Activated CD8-positive, alpha-beta T cell treated with anti-CD3 and anti-CD28 coated beads, Interleukin-2, amount 10 ng/mL, durations not matched to agents 7 days and 5 days (primary cell): Measurements from ENCODE around the gene MKI67. TPM values are rescaled to one million over a fixed set of nuclear protein-coding genes. Genes with fewer than 3 reads are reported as not detected.

ENCODE experiments used
- ATAC-seq: fragments of 150-1000 bp; cut with Tn5 transposase; one replicate; pipeline ENCODE4 v1.10.0; 2021; ENCODE audit warnings: moderate library complexity
- CTCF ChIA-PET: fragments of 350-600 bp; sonication (Branson Sonifier 250); formaldehyde crosslinking; loops from one replicate; lab custom pipeline; 2021; ENCODE audit warnings: antibody characterized with exemption; lab: Charles Lee
- POLR2A ChIA-PET: fragments of 350-600 bp; sonication (Branson Sonifier 250); formaldehyde crosslinking; loops from one replicate; lab custom pipeline; 2021; ENCODE audit warnings: antibody characterized with exemption; lab: Charles Lee
- DNase-seq: peaks from one replicate; pipeline ENCODE4 v3.0.0-alpha.2; 2020
- H3K27ac Mint-ChIP-seq: one replicate; pipeline ENCODE4 v1.8.0; 2021; ENCODE audit warnings: mild to moderate bottlenecking, mixed read lengths
- H3K27me3 Mint-ChIP-seq: one replicate; pipeline ENCODE4 v1.8.0; 2021; ENCODE audit warnings: low read depth, mixed read lengths
- H3K36me3 Mint-ChIP-seq: one replicate; pipeline ENCODE4 v1.8.0; 2021; ENCODE audit warnings: low read depth, mixed read lengths
- H3K4me1 Mint-ChIP-seq: one replicate; pipeline ENCODE4 v1.8.0; 2021; ENCODE audit warnings: low read depth, mixed read lengths
- H3K4me3 Mint-ChIP-seq: one replicate; pipeline ENCODE4 v1.8.0; 2021; ENCODE audit warnings: mild to moderate bottlenecking, mixed read lengths
- H3K9me3 Mint-ChIP-seq: one replicate; pipeline ENCODE4 v1.8.0; 2022; ENCODE audit warnings: mixed read lengths; ENCODE audit not compliant: insufficient read depth
- total RNA-seq, 2 experiments: library from RNA; stranded (reverse); gene quantifications; one replicate each; pipeline ENCODE4 v1.2.3, GENCODE V29; 2021

MKI67 gene
- total RNA-seq, 2 experiments from 2014 or later = 356 to 368 TPM

DNA sequence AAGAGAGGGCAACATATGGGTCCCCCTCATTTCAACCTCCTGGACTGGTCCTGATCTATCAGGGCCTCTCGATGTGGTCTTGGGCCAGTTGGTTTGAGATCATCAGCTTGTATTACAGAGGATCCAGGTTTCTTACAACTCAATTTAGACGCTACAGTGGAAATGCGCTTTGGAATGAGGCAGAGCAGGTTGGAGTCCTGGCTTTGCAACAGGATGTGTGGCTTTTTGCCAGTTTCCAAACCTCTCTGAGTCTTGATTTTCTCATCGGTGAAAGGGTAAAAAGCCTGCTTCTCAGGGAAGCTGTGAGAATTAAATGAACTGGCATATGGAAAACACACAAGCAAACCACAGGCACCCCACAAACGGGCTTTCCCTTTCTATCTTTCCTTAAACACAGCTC lies 37.5 kb upstream of the MKI67 start:
- H3K4me1 Mint-ChIP-seq = peaks cover 26% of the 10 kb centered on the region
- ChIA-PET POLR2A (interaction anchor here (1.0 kb wide), 1 partner anchor 109 kb away, joined by 3 read pairs; no protein-coding TSS in a partner anchor), CTCF (interaction anchor here (1.3 to 3.5 kb wide), 2 partner anchors 13 to 14 kb away, joined by 4 to 14 read pairs; no protein-coding TSS in a partner anchor)
- DNase-seq = no peak
- H3K9me3 Mint-ChIP-seq = no peaks in the 10 kb centered on the region
- H3K4me3 Mint-ChIP-seq = no peak overlapping the region
- no peak overlapping the region for H3K27ac Mint-ChIP-seq
- peaks cover 12% of the 10 kb centered on the region for H3K27me3 Mint-ChIP-seq
- ATAC-seq = no peak
- no peaks in the 10 kb centered on the region for H3K36me3 Mint-ChIP-seq

DNA sequence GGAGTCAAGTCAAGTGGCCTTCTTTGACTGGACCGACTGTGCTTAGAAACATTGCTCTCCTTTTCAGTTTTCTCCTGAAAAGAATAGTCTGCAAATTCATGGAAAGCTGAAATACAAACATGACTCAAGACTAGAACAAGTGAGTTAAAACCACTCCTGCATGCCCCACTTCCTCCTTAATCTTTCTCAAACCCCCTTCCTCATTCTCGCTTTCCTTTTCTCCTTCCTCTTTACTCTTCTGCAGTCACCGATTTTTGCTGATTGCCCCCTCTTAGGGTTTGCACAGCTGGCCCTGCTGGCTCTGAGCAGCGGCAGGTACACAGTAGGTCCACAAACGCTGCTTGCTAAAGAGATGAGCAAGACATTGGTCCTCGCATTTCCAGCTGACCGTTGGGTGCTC lies 34.8 kb upstream of the MKI67 start:
- no peak overlapping the region for H3K4me3 Mint-ChIP-seq
- peaks cover 15% of the 10 kb centered on the region for H3K27me3 Mint-ChIP-seq
- CTCF ChIA-PET = interaction anchor here (0.9 to 2.2 kb wide), 4 partner anchors 10 to 126 kb away, joined by 3 to 11 read pairs (median 5); no protein-coding TSS in a partner anchor

DNA sequence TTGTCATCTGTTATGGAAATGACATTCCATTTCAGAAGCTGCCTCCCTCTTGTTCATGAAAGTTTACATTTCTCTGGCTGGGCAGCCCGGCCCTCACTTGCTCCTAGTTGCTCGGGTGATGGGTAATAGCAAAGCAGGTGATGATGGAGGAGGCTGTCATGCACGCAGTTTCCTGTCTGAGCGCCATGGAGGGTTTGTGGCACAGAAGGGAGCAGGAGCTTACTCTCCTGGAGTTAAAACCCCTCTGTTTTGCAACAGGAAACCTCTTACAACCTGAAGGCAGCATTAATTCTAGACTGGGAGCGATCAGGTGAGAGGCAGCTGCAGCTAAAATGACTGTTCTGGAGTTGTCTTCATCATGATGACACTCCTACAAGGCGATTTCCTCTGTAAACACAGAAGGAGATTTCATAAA lies 34.1 kb upstream of the MKI67 start:
- POLR2A ChIA-PET = no interaction called here
- H3K4me3 Mint-ChIP-seq = no peak overlapping the region
- CTCF ChIA-PET = interaction anchor here (0.8 to 2.2 kb wide), 7 partner anchors 9 to 125 kb away, joined by 3 to 11 read pairs (median 4); no protein-coding TSS in a partner anchor
- ATAC-seq = peak; percentile 63
- peak; percentile 31 for DNase-seq
- H3K27me3 Mint-ChIP-seq = peaks cover 18% of the 10 kb centered on the region
- H3K36me3 Mint-ChIP-seq = no peaks in the 10 kb centered on the region
- H3K4me1 Mint-ChIP-seq = peaks cover 26% of the 10 kb centered on the region
- H3K9me3 Mint-ChIP-seq = no peaks in the 10 kb centered on the region
- H3K27ac Mint-ChIP-seq = peak overlapping the region; percentile 12

More for the DNA sequence above, 34.8 kb upstream of the MKI67 start:
- H3K36me3 Mint-ChIP-seq = no peaks in the 10 kb centered on the region
- DNase-seq (no peak), ATAC-seq (no peak)
- POLR2A ChIA-PET = no interaction called here
- H3K27ac Mint-ChIP-seq = peak overlapping the region; percentile 4
- no peaks in the 10 kb centered on the region for H3K9me3 Mint-ChIP-seq
- H3K4me1 Mint-ChIP-seq = peaks cover 26% of the 10 kb centered on the region

DNA sequence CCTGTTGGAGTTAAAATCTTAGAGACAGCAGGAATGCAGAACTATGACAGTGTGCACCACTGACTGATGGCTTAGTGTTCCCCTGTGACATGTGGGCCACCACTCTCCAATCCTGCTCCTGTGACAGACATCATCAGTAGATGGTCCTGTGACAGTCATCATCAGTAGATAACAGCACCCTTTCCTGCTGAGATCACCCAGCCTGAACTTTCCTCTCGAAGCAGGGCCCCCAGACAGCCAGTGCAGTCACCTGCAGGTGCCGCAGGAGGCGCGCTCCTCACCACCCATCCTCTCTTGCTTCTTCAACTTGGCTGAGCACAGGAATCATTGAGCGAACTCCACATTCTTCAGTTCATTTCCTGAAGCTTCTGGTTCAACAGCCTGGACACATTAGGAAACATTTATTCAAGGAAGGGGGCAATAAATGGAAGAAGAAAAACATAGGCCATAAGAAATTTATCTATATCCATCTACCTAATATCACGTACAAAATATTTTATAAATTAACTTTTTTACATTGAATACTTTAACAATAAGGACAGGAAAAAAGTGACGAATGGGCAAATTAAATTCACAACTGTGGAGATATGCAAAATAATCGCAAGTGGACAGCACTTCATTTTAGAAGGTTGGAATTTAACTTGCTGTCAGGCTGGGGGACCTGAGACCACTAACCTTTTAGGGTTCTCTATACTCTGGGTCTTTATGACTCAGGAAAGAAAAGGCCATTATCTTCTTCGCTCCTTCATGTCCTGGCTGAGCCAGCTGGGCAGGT lies 32.0 kb upstream of the MKI67 start:
- POLR2A ChIA-PET = no interaction called here
- no peak for ATAC-seq

DNA sequence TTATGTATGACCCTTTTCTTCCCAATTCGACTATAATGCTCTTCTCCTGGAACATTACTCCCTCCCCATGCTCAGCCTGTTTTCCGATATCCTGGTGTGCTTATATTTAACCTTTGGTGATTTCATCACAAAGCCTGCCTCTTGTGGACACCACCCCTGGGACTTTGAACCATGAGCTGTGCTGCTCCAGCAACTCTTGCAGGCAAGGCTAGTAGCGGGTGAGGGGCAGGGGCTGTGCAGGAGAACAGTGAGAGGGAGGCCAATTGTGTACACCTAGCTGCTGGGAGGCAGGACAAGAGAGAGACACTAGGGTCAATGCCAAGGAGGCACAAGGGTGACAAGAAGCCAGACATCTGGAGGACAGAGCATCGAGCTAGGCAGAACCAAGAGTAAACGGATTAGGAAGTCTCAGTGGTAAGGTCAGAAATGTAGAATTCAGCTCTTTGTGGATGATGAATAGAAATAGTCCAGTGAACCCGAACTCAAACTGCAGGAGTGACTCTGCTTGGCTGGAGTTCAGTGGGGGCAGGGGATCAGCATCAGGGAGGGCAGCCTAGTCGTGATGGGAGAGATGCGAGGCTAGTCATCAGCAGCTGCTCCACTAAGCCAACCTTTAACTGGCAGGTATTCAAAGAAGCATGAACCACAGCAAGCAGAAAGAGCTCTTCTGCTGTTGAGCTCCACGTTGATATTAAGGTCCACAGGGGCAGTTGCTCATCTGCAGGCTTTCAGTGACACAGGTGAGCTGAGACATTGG lies 31.0 kb upstream of the MKI67 start:
- ChIA-PET POLR2A (interaction anchor here (0.7 kb wide), 1 partner anchor 83 kb away, joined by 3 read pairs; no protein-coding TSS in a partner anchor), CTCF (interaction anchor here (0.9 to 1.9 kb wide), 5 partner anchors 9 to 146 kb away, joined by 3 to 6 read pairs (median 5); no protein-coding TSS in a partner anchor)
- DNase-seq (no peak), ATAC-seq (no peak)
- Mint-ChIP-seq H3K27me3 (peaks cover 15% of the 10 kb centered on the region), H3K4me1 (peaks cover 26% of the 10 kb centered on the region), H3K9me3 (no peaks in the 10 kb centered on the region), H3K27ac (no peak overlapping the region), H3K36me3 (no peaks in the 10 kb centered on the region), H3K4me3 (no peak overlapping the region)

More for the DNA sequence above, 32.0 kb upstream of the MKI67 start:
- Mint-ChIP-seq H3K4me1 (peaks cover 26% of the 10 kb centered on the region), H3K36me3 (no peaks in the 10 kb centered on the region), H3K27ac (no peak overlapping the region), H3K27me3 (peaks cover 13% of the 10 kb centered on the region), H3K9me3 (no peaks in the 10 kb centered on the region), H3K4me3 (no peak overlapping the region)
- DNase-seq = no peak
- CTCF ChIA-PET = interaction anchor here (0.9 to 1.9 kb wide), 3 partner anchors 29 to 147 kb away, joined by 3 to 6 read pairs (median 5); no protein-coding TSS in a partner anchor

DNA sequence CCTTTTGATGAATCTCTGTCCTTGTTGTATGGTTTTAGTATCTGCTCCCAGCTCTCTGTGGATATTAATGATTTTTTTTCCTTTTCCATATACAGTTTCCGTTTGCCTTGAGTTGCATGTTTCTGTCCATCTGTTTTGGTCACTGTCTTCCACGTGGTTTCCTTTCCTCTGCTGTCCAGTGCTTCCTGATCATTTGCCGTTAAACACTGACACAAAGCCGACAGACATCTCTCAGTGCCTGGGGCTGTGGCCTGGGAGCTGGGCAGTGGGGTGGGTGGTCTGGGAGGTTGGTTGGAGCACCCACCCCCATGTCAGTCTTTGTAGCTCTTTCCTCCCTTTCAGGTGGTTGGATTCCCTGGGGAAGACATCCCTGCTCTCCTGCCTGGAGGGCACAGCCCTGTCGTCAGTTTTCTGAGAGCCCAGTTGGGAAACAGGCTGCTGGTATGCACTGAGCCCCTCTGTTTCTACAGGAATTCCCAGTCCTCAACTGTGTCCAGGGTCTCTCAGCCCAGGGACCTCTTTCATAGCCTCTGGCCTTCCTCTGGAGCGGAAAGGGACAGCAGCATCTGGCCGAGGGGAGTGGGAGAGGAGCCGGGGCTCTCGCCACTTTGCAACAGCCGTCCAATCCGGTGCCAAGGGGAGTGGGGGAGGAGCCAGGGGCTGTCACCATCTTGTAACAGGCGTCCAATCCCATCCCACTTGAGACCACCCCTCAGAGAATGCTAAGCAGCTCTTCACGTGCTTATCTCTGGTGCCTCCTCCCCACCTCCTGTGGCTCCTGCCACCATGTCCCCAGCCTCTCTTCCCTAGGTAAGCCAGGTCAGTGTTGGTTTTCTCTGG lies 26.7 kb upstream of the MKI67 start:
- DNase-seq (no peak), ATAC-seq (no peak)
- H3K9me3 Mint-ChIP-seq = no peaks in the 10 kb centered on the region
- no peaks in the 10 kb centered on the region for H3K36me3 Mint-ChIP-seq
- peaks cover 12% of the 10 kb centered on the region for H3K27me3 Mint-ChIP-seq
- ChIA-PET CTCF (interaction anchor here (0.7 to 3.1 kb wide), 5 partner anchors 26 to 258 kb away, joined by 3 to 11 read pairs (median 5); no protein-coding TSS in a partner anchor), POLR2A (interaction anchor here (1.8 kb wide), 1 partner anchor 28 kb away, joined by 5 read pairs; no protein-coding TSS in a partner anchor)
- no peak overlapping the region for H3K4me3 Mint-ChIP-seq
- no peaks in the 10 kb centered on the region for H3K4me1 Mint-ChIP-seq
- no peak overlapping the region for H3K27ac Mint-ChIP-seq

DNA sequence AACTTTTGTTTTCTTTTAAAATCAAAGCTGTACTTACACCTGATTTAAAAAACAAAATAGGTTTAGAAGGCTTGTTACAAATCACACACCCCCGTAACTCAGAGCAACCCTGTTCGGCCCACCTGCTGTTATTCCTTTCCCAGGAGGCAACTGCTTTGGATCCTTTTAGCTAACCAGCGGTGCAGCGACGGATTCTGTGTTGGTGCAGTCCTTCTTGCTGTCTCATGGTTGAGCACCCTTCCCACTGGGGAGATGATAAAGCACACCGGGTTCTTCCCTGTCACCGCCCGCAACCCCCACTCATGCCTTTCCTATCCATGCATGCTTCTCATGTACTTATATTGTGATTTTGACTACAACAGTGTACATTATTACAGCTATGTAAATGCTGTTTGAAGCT lies 24.8 kb upstream of the MKI67 start:
- ATAC-seq (no peak), DNase-seq (no peak)
- ChIA-PET POLR2A (no interaction called here), CTCF (interaction anchor here (0.7 to 3.1 kb wide), 27 partner anchors 9 to 139 kb away, joined by 3 to 19 read pairs (median 6); partner anchors contain the start of gene MKI67)
- H3K36me3 Mint-ChIP-seq = peaks cover 5% of the 10 kb centered on the region
- peaks cover 14% of the 10 kb centered on the region for H3K4me1 Mint-ChIP-seq
- H3K4me3 Mint-ChIP-seq = no peak overlapping the region
- peaks cover under 1% of the 10 kb centered on the region for H3K9me3 Mint-ChIP-seq
- no peak overlapping the region for H3K27ac Mint-ChIP-seq
- H3K27me3 Mint-ChIP-seq = peaks cover 5% of the 10 kb centered on the region

DNA sequence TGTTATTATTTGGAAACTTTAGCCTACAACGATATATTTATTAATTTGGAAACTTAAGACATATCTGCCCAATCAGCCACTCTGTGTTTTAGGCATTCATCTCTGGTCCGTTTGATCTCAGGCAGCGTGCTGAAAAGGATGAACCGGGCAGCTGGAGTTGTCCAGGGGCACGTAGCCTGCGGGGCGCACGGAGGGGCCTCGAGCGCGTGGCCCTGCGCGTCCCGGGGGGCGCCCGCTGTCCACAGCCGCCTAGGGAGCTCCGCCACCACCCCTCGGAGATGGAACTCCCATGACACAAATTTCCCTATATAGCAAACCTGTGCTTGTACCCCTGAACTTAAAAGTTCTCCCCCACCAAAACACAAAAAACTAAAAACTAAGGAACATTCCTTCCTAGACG lies 24.3 kb upstream of the MKI67 start:
- H3K27me3 Mint-ChIP-seq = peaks cover 2% of the 10 kb centered on the region
- peak overlapping the region; percentile 71 for H3K4me3 Mint-ChIP-seq
- ChIA-PET CTCF (interaction anchor here (0.6 to 3.1 kb wide), 29 partner anchors 10 to 377 kb away, joined by 3 to 19 read pairs (median 5); partner anchors contain the start of gene MKI67), POLR2A (no interaction called here)
- peaks cover 5% of the 10 kb centered on the region for H3K9me3 Mint-ChIP-seq
- H3K36me3 Mint-ChIP-seq = peaks cover 9% of the 10 kb centered on the region
- ATAC-seq = no peak
- H3K4me1 Mint-ChIP-seq = peaks cover 18% of the 10 kb centered on the region
- no peak overlapping the region for H3K27ac Mint-ChIP-seq
- no peak for DNase-seq

DNA sequence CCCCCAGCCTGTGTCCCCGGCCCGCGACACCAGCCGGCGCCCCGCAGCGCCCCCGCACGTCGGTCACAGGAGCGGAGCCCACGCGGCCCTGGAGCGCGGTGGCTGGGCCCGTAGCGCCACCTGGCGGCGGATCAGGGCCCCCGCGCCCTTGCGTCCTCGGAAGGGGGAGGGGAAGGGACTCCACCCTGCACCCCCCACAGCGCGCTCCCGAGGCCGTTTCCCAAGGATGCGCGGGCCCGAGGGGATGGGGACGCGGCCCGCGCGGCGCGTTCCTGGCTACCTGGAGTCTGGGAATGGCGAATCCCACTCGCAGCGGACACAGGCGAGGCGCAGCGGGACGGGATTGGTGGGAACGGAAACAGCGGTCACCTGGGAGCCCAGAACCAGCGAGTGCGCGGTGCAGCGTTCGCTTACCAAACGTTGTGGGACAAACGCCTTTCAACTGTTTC lies 23.8 kb upstream of the MKI67 start:
- DNase-seq (peak; percentile 83), ATAC-seq (peak; percentile 98)
- Mint-ChIP-seq H3K27ac (no peak overlapping the region), H3K4me1 (peaks cover 23% of the 10 kb centered on the region), H3K27me3 (peaks cover 2% of the 10 kb centered on the region), H3K4me3 (peak overlapping the region; percentile 71), H3K9me3 (peaks cover 9% of the 10 kb centered on the region), H3K36me3 (peaks cover 9% of the 10 kb centered on the region)
- ChIA-PET CTCF (interaction anchor here (0.6 to 3.1 kb wide), 31 partner anchors 10 to 377 kb away, joined by 3 to 19 read pairs (median 5); partner anchors contain the start of gene MKI67), POLR2A (no interaction called here)

DNA sequence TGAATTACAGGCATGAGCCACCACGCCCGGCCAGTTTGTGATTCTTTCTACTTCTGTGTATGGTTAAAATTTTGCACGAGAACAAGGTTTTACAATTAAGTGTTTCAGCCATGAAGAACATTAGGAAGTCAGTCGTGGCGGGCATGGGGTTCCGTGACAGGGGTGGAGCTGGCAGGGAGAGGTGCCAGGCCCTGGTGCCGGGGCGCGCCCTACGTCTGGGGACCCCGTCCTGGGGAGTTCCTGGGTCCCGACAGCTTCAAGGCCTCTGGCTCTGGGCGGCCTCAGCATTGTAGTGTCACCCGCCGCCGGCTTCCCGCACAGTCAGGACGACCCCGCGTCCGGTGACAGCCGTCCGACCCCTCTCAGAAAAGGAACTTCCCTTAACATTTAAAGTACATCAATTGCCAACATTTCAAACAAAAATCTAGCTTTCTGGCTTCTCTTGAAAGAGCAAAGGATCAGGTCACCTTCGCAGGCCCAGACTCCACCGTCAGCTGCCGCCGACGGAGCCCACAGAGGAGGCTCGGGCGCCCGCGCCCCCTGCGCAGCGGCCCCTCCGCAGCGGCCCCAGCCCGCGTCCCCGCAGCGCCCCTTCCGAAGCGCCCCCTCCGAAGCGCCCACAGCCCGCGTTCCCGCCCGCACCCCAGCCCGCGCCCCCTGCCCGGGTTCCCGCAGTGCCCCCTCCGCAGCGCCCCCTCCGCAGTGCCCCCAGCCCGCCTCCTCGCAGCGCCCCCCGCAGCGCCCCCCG lies 23.2 kb upstream of the MKI67 start:
- Mint-ChIP-seq H3K27me3 (peaks cover 2% of the 10 kb centered on the region), H3K27ac (no peak overlapping the region), H3K36me3 (peaks cover 9% of the 10 kb centered on the region), H3K9me3 (peaks cover 12% of the 10 kb centered on the region), H3K4me1 (peaks cover 29% of the 10 kb centered on the region), H3K4me3 (peak overlapping the region; percentile 35)
- ATAC-seq (peak; percentile 27), DNase-seq (no peak)
- ChIA-PET POLR2A (interaction anchor here (1.4 kb wide), 1 partner anchor 23 kb away, joined by 4 read pairs; no protein-coding TSS in a partner anchor), CTCF (interaction anchor here (0.7 to 3.1 kb wide), 20 partner anchors 11 to 138 kb away, joined by 3 to 19 read pairs (median 4); partner anchors contain the start of gene MKI67)
